HG02588 (cell line): ENCODE measurements around the gene PYGB.

Experiments used
- ATAC-seq: cut with Tn5 transposase; IDR thresholded peaks from one replicate; pipeline ENCODE4 v1.9.1; 2021; ENCODE audit warnings: mild to moderate bottlenecking, moderate library complexity; ENCODE audit not compliant: unreplicated experiment

PYGB gene

GRCh38 chr20:25280574-25281535, 33.0 kb downstream of the PYGB start:
- ATAC-seq = no peak

- ATAC-seq = peak; percentile 64
These were observed 33.7 kb downstream of the PYGB start for GRCh38 chr20:25281541-25281991.

GRCh38 chr20:25282034-25282781, 34.3 kb downstream of the PYGB start:
- no peak for ATAC-seq

- no peak for ATAC-seq
These were observed 34.9 kb downstream of the PYGB start for GRCh38 chr20:25282796-25283195.

- no peak for ATAC-seq
These were observed 35.5 kb downstream of the PYGB start for GRCh38 chr20:25283221-25283951.

GRCh38 chr20:25284131-25284601, 36.3 kb downstream of the PYGB start:
- no peak for ATAC-seq

GRCh38 chr20:25285091-25285647, 37.3 kb downstream of the PYGB start:
- no peak for ATAC-seq

GRCh38 chr20:25285856-25286798, 38.2 kb downstream of the PYGB start:
- no peak for ATAC-seq

GRCh38 chr20:25286917-25287316, 39.0 kb downstream of the PYGB start:
- no peak for ATAC-seq

- ATAC-seq = no peak
These were observed 39.9 kb downstream of the PYGB start for GRCh38 chr20:25287631-25288290.

- peak; percentile 92 for ATAC-seq
These were observed 40.7 kb downstream of the PYGB start for GRCh38 chr20:25288291-25289181.

- ATAC-seq = no peak
These were observed 42.2 kb downstream of the PYGB start for GRCh38 chr20:25289886-25290597.

- no peak for ATAC-seq
These were observed 43.0 kb downstream of the PYGB start for GRCh38 chr20:25290646-25291431.

- no peak for ATAC-seq
These were observed 43.7 kb downstream of the PYGB start for GRCh38 chr20:25291432-25292133.

GRCh38 chr20:25292176-25292891, 44.4 kb downstream of the PYGB start:
- no peak for ATAC-seq
